ENCODE data around the gene ULK4.

- no peak for TF ChIP-seq ZNF239 (tag by site-specific recombination; IDR thresholded peaks at IDR 0.05)
- TF ChIP-seq KLF9 (tag by site-specific recombination; IDR thresholded peaks at IDR 0.05; ENCODE audit: low read depth): no peak
Measured at GRCh38 chr3:41853540-41854196, 108.2 kb downstream of the ULK4 start.
